B cell (primary cell): ENCODE data around the gene OR5C1. TPM values are rescaled to one million over a fixed set of nuclear protein-coding genes. Genes with fewer than 3 reads are reported as not detected.

ENCODE experiments used
- ATAC-seq: fragments of 200-7000 bp; cut with Tn5 transposase; one replicate; pipeline ENCODE4 v1.10.0; 2021; ENCODE audit warnings: low read depth, mild to moderate bottlenecking, moderate number of reproducible peaks, moderate library complexity
- CTCF ChIA-PET: fragments of 350-600 bp; sonication (Branson Sonifier 250); formaldehyde crosslinking; loops from one replicate; lab custom pipeline; 2021; ENCODE audit warnings: antibody characterized with exemption, inconsistent platforms; lab: Charles Lee
- POLR2A ChIA-PET: fragments of 350-600 bp; sonication (Branson Sonifier 250); formaldehyde crosslinking; loops from one replicate; lab custom pipeline; 2021; ENCODE audit warnings: antibody characterized with exemption; lab: Charles Lee
- DNase-seq: peaks from one replicate; pipeline ENCODE4 v3.0.0; 2013
- H2AFZ ChIP-seq: 2 replicates; pipeline ENCODE4 v1.6.1; 2012; ENCODE audit warnings: mild to moderate bottlenecking, low read depth, low read length; ENCODE audit not compliant: insufficient read depth, poor library complexity, severe bottlenecking
- H3K27ac ChIP-seq, 2 donors: 1 replicate in 1 of 2; 2 replicates in 1 of 2; pipeline ENCODE4 v1.5.1; 2012 to 2013; ENCODE audit warnings: low read length in 2 of 2, mild to moderate bottlenecking in 2 of 2, moderate library complexity in 1 of 2
- H3K27me3 ChIP-seq, 4 experiments: fragments of 200-600 bp in 1 of 4; sonication (generic) in 1 of 4; replicated peaks in 1 of 4; 1 replicate in 2 of 4; 2 replicates in 2 of 4; pipeline versions ENCODE4 v1.6.1 to v1.7.0; 2013 to 2016; ENCODE audit warnings: low read length in 3 of 4, mild to moderate bottlenecking in 2 of 4, mixed read lengths in 1 of 4, moderate library complexity in 1 of 4; ENCODE audit not compliant: insufficient read depth in 4 of 4, control insufficient read depth in 3 of 4; ENCODE audit errors: control extremely low read depth in 1 of 4
- H3K36me3 ChIP-seq, 2 experiments: replicated peaks in 1 of 2; 1 replicate in 1 of 2; 2 replicates in 1 of 2; pipeline versions ENCODE4 v1.6.1 to v1.7.1; 2013; ENCODE audit warnings: low read length in 1 of 2; ENCODE audit not compliant: insufficient read depth in 2 of 2, control insufficient read depth in 1 of 2; ENCODE audit errors: control extremely low read depth in 1 of 2, extremely low read depth in 1 of 2
- H3K4me1 ChIP-seq, 2 donors: fragments of 200-600 bp in 1 of 2; sonication (generic) in 1 of 2; 1 replicate in 1 of 2; 2 replicates in 1 of 2; pipeline versions ENCODE4 v1.5.1 to v1.6.1; 2013 to 2017; ENCODE audit warnings: low read length in 2 of 2; ENCODE audit not compliant: control insufficient read depth in 2 of 2, insufficient read depth in 2 of 2
- H3K4me2 ChIP-seq: replicated peaks from 2 replicates; pipeline ENCODE3; 2012; ENCODE audit warnings: mild to moderate bottlenecking, low read depth, low read length; ENCODE audit not compliant: poor library complexity, severe bottlenecking
- H3K4me3 ChIP-seq, 5 experiments: fragments of 200-600 bp in 1 of 5; sonication (generic) in 1 of 5; 1 replicate in 3 of 5; 2 replicates in 2 of 5; pipeline versions ENCODE4 v1.5.1 to v1.7.0; 2011 to 2016; ENCODE audit warnings: low read length in 4 of 5, mild to moderate bottlenecking in 4 of 5, low read depth in 2 of 5, control low read depth in 1 of 5, moderate library complexity in 1 of 5; ENCODE audit not compliant: insufficient read depth in 1 of 5; ENCODE audit errors: control extremely low read depth in 1 of 5, extremely low read depth in 1 of 5
- H3K79me2 ChIP-seq: fragments of 200-600 bp; sonication (generic); one replicate; pipeline ENCODE4 v1.6.0; 2016; ENCODE audit warnings: low read length; ENCODE audit not compliant: control insufficient read depth, insufficient read depth
- H3K9ac ChIP-seq: fragments of 200-600 bp; sonication (generic); 2 replicates; pipeline ENCODE4 v1.6.1; 2017; ENCODE audit warnings: mild to moderate bottlenecking, low read length, moderate library complexity
- H3K9me3 ChIP-seq, 3 donors: one replicate each; pipeline versions ENCODE4 v1.6.1 to v1.7.1; 2013; ENCODE audit warnings: low read length in 2 of 3; ENCODE audit not compliant: control insufficient read depth in 2 of 3, insufficient read depth in 1 of 3; ENCODE audit errors: control extremely low read depth in 1 of 3
- H4K20me1 ChIP-seq: 2 replicates; pipeline ENCODE4 v1.6.0; 2012; ENCODE audit warnings: mild to moderate bottlenecking, low read length; ENCODE audit not compliant: insufficient read depth, control insufficient read depth, poor library complexity, severe bottlenecking
- H3K27ac Mint-ChIP-seq: one replicate; pipeline ENCODE4 v1.8.0; 2021; ENCODE audit warnings: mixed read lengths
- H3K27me3 Mint-ChIP-seq: one replicate; pipeline ENCODE4 v1.8.0; 2021; ENCODE audit warnings: mixed read lengths
- H3K4me1 Mint-ChIP-seq: one replicate; pipeline ENCODE4 v1.8.0; 2021; ENCODE audit warnings: mixed read lengths
- H3K4me3 Mint-ChIP-seq: one replicate; pipeline ENCODE4 v1.8.0; 2021; ENCODE audit warnings: mixed read lengths
- H3K9me3 Mint-ChIP-seq: one replicate; pipeline ENCODE4 v1.8.0; 2022; ENCODE audit warnings: mixed read lengths; ENCODE audit not compliant: insufficient read depth
- CTCF ChIP-seq: fragments of 200-600 bp; IDR thresholded peaks from one replicate; pipeline ENCODE4 v1.8.0; 2022; ENCODE audit warnings: antibody characterized with exemption, mild to moderate bottlenecking
- EZH2 ChIP-seq: IDR thresholded peaks from 2 replicates; pipeline ENCODE4 v1.6.1; 2012; ENCODE audit warnings: borderline replicate concordance, low read depth, mild to moderate bottlenecking, moderate library complexity, low read length; ENCODE audit not compliant: insufficient read depth, poor library complexity, severe bottlenecking
- WGBS: methylation state at CpG from one replicate; pipeline ENCODE4 v1.1.5; 2013; ENCODE audit warnings: missing lambda C conversion rate; ENCODE audit not compliant: insufficient coverage; 5-methylcytosine and 5-hydroxymethylcytosine counted together
- intact Hi-C: fragments of 100-400 bp; cut with micrococcal nuclease; formaldehyde crosslinking; loops from one replicate; pipeline ENCODE4 v1.10.0; 2022
- polyA plus RNA-seq: library from polyadenylated mRNA; depleted of rRNA; stranded (reverse); fragments of >200 nt; gene quantifications from 2 replicates; pipeline ENCODE4 v1.2.3, GENCODE V29; 2012
- total RNA-seq, 2 donors: library from RNA; stranded (reverse); fragments of 120-200 nt in 1 of 2; gene quantifications; 1 replicate in 1 of 2; 2 replicates in 1 of 2; pipeline versions ENCODE4 v1.2.3 to v1.2.4, GENCODE V29; 2013 to 2022

Gene OR5C1
- total and polyA plus RNA-seq, 2 donors (not counting 1 experiment from before 2014, with no cell fraction given): not detected

DNA sequence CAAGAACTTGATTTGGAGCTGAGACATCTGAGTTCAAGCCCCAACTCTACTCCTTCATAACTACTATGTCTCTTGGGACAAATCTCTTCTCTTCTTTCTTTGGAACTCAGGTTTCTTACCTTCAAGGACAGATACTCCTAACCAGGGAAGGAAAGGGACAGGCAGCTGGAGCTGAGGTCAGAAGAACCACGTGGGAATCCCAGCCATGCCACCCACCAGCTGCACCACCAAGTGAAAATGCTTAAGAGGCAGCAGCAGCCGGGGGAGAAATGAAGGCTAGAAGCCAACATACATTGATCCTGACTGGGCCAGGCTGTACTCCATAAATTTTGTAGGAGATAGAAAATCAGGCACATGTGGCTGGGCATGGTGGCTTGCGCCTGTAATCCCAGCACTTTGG, 9.6 kb upstream of the OR5C1 start:
- intact Hi-C loops: no loop called here
- Histone ChIP-seq H4K20me1 (no peaks in the 10 kb centered on the region), H3K36me3 (no peaks in the 10 kb centered on the region), H3K27me3 (peaks cover 0 to 3% (median 0%) of the 10 kb centered on the region in 4 experiments), H3K4me3 (no peak overlapping the region), H3K79me2 (no peaks in the 10 kb centered on the region), H2AFZ (no peak overlapping the region), H3K4me1 (no peaks in the 10 kb centered on the region), H3K27ac (no peak overlapping the region), H3K9ac (no peak overlapping the region), H3K9me3 (no peaks in the 10 kb centered on the region), H3K4me2 (no peak overlapping the region)
- H3K4me3 Mint-ChIP-seq: no peak overlapping the region
- no peaks in the 10 kb centered on the region for H3K27me3 Mint-ChIP-seq
- no peak overlapping the region for H3K27ac Mint-ChIP-seq
- H3K4me1 Mint-ChIP-seq: no peaks in the 10 kb centered on the region
- POLR2A ChIA-PET: no interaction called here
- no peak for DNase-seq
- ATAC-seq: no peak
- no peaks in the 10 kb centered on the region for H3K9me3 Mint-ChIP-seq
- CTCF ChIA-PET: no interaction called here
- WGBS: no CpG with 5 or more reads among the region's 3 CpGs
- TF ChIP-seq CTCF (no peak), EZH2 (no peak)

- Histone ChIP-seq H3K36me3 (no peaks in the 10 kb centered on the region), H3K79me2 (no peaks in the 10 kb centered on the region), H3K27me3 (peaks cover 0 to 3% (median 0%) of the 10 kb centered on the region in 4 experiments), H3K9me3 (no peaks in the 10 kb centered on the region), H3K4me2 (no peak overlapping the region), H4K20me1 (no peaks in the 10 kb centered on the region), H3K4me3 (no peak overlapping the region), H3K9ac (no peak overlapping the region), H3K4me1 (no peaks in the 10 kb centered on the region), H3K27ac (no peak overlapping the region), H2AFZ (no peak overlapping the region)
- Mint-ChIP-seq H3K4me1 (no peaks in the 10 kb centered on the region), H3K27ac (no peak overlapping the region), H3K9me3 (no peaks in the 10 kb centered on the region), H3K4me3 (no peak overlapping the region), H3K27me3 (no peaks in the 10 kb centered on the region)
- ATAC-seq: no peak
- ChIA-PET CTCF (no interaction called here), POLR2A (no interaction called here)
- TF ChIP-seq CTCF (no peak), EZH2 (no peak)
- intact Hi-C loops: no loop called here
- DNase-seq: no peak
- no CpG with 5 or more reads among the region's 4 CpGs for WGBS
Observed at GRCh38 chr9:122780026-122780425, 8.7 kb upstream of the OR5C1 start.
